22Rv1 (cell line): Measurements from ENCODE around the gene RAB20.

Experiments
- H3K27ac ChIP-seq: fragments of 450-650 bp; 2 replicates; pipeline ENCODE4 v1.5.1; 2017
- CTCF ChIP-seq: fragments of 450-650 bp; IDR thresholded peaks from 2 replicates; pipeline ENCODE4 v1.5.1; 2017; ENCODE audit warnings: mild to moderate bottlenecking
- ZFX ChIP-seq: fragments of 450-650 bp; IDR thresholded peaks from 2 replicates; pipeline ENCODE4 v1.6.1; 2017; ENCODE audit warnings: antibody characterized with exemption, borderline replicate concordance

RAB20 gene

GRCh38 chr13:110486061-110486715 lies 75.3 kb downstream of the RAB20 start:
- TF ChIP-seq CTCF (no peak), ZFX (no peak)
- H3K27ac ChIP-seq, result no peak overlapping the region

GRCh38 chr13:110485604-110486003 lies 75.9 kb downstream of the RAB20 start:
- H3K27ac ChIP-seq, result no peak overlapping the region
- TF ChIP-seq CTCF (no peak), ZFX (no peak)

GRCh38 chr13:110484290-110485048 lies 77.1 kb downstream of the RAB20 start:
- no peak overlapping the region for H3K27ac ChIP-seq
- TF ChIP-seq ZFX (no peak), CTCF (no peak)

GRCh38 chr13:110483386-110483968 lies 78.0 kb downstream of the RAB20 start:
- no peak for TF ChIP-seq CTCF
- no peak for TF ChIP-seq ZFX
- H3K27ac ChIP-seq, result no peak overlapping the region

- TF ChIP-seq CTCF, result no peak
Measured at GRCh38 chr13:110480161-110480560, 81.4 kb downstream of the RAB20 start.

GRCh38 chr13:110479648-110480047 lies 81.9 kb downstream of the RAB20 start:
- no peak overlapping the region for H3K27ac ChIP-seq
- no peak for TF ChIP-seq CTCF
- TF ChIP-seq ZFX, result no peak

More at GRCh38 chr13:110480161-110480560, 81.4 kb downstream of the RAB20 start:
- no peak overlapping the region for H3K27ac ChIP-seq

- no peak overlapping the region for H3K27ac ChIP-seq
- no peak for TF ChIP-seq CTCF
- TF ChIP-seq ZFX, result no peak
Measured at GRCh38 chr13:110479215-110479545, 82.3 kb downstream of the RAB20 start.
